Measurements from ENCODE around the gene KRT10.
"Not testable (repeated sequence)": the region's sequence is repeated elsewhere in the genome, so short reads cannot be mapped to it uniquely, and the experiment has no call there.

The KRT10 gene

GRCh38 chr17:40832840-40833239 is 10.4 kb upstream of the KRT10 start:
- no peak for DNase-seq

- no peak for DNase-seq
Measured at GRCh38 chr17:40830085-40830776, 7.8 kb upstream of the KRT10 start.

GRCh38 chr17:40828454-40829044 is 6.1 kb upstream of the KRT10 start:
- DNase-seq, result no peak

- DNase-seq, result no peak
Measured at GRCh38 chr17:40827746-40828453, 5.5 kb upstream of the KRT10 start.

- DNase-seq, result no peak
Measured at GRCh38 chr17:40825599-40825998, 3.2 kb upstream of the KRT10 start.

GRCh38 chr17:40824015-40824832 is 1.8 kb upstream of the KRT10 start:
- no peak for DNase-seq

GRCh38 chr17:40821536-40821935 is 878 bp downstream of the KRT10 start:
- DNase-seq, result no peak

- no peak for DNase-seq
Measured at GRCh38 chr17:40820228-40820838, 2.1 kb downstream of the KRT10 start.

GRCh38 chr17:40819528-40820125 is 2.8 kb downstream of the KRT10 start:
- no peak for DNase-seq

- DNase-seq, result peak; percentile 89
Measured at GRCh38 chr17:40818733-40819527, 3.5 kb downstream of the KRT10 start.

- DNase-seq, result no peak
Measured at GRCh38 chr17:40818343-40818732, 4.1 kb downstream of the KRT10 start.

- DNase-seq, result no peak
Measured at GRCh38 chr17:40817103-40817682, 5.2 kb downstream of the KRT10 start.

- DNase-seq, result no peak
Measured at GRCh38 chr17:40816569-40816968, 5.8 kb downstream of the KRT10 start.

GRCh38 chr17:40815381-40815780 is 7.0 kb downstream of the KRT10 start:
- DNase-seq, result no peak

GRCh38 chr17:40814657-40815056 is 7.8 kb downstream of the KRT10 start:
- DNase-seq, result not testable (repeated sequence)

GRCh38 chr17:40813804-40814203 is 8.6 kb downstream of the KRT10 start:
- no peak for DNase-seq

GRCh38 chr17:40812639-40813038 is 9.8 kb downstream of the KRT10 start:
- no peak for DNase-seq

GRCh38 chr17:40810494-40810893 is 11.9 kb downstream of the KRT10 start:
- no peak for DNase-seq

- no peak for DNase-seq
Measured at GRCh38 chr17:40809721-40810421, 12.5 kb downstream of the KRT10 start.

GRCh38 chr17:40806131-40806530 is 16.3 kb downstream of the KRT10 start:
- DNase-seq, result no peak

Data from stimulated activated CD8-positive, alpha-beta memory T cell treated with anti-CD3 and anti-CD28 coated beads, Interleukin-4, amount 100 ng/mL, for 48 hours (primary cell).